GM18870 (cell line): ENCODE results near the gene TATDN2.
"Not testable (repeated sequence)": the region's sequence is repeated elsewhere in the genome, so short reads cannot be mapped to it uniquely, and the experiment has no call there.

Experiments
- ATAC-seq: cut with Tn5 transposase; IDR thresholded peaks from one replicate; pipeline ENCODE4 v1.9.1; 2021; ENCODE audit warnings: moderate library complexity; ENCODE audit not compliant: unreplicated experiment

TATDN2 gene

DNA sequence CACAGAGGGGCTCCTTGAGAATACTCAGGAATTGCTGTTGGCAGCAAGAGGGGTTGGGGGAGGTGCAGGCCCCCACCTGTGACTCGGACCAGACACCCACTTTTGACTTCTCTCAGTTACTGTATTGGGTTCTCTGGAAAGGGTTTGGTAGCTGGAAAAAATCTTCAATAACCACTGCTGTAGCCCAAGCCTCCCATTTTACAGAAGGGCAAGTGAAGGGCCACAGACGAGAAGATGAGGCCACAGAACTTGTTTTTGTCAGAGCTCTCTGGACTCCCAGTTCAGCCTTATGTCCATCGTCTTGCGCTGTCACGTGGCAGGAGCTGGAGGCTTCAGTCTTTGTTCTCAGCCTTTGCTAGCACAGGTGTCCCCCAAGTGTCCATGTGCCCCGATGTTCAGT, 12.7 kb upstream of the TATDN2 start:
- ATAC-seq = no peak

DNA sequence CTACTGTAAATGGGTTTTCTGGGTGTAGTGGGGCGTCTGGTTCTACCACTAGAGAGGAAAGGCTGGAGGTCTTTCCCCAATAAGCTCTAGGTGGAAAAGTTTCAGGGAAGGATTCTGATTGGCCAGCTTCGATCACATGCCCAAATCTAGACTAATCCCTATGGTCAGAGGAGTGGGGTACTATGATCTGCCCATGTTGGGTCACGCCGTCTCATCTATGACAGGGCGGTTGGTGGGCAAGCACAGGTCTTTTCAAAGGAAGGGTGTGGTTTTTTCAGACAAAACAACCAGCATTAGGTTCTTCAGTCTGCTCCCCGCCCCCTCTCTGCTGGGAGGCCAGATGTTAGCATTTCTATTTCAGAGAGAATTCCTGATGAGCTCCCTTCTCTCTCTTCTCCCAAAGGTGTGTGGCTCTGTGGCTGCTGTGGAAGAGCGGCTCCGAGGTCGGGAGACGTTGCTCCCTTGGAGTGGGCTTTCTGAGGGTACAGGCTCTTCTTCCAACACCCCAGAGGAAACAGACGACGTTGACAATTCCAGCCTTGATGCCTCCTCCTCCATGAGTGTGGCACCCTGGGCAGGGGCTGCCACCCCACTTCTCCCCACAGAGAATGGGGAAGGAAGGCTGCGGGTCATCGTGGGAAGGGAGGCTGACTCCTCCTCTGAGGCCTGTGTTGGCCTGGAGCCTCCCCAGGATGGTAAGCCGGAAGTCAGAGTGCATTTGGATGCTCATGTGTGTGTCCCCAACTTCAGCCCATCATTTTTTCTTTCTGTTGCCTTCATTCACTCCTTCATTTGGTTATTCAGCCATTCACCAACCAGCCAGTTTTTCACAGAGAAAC, 9.7 kb upstream of the TATDN2 start:
- no peak for ATAC-seq

DNA sequence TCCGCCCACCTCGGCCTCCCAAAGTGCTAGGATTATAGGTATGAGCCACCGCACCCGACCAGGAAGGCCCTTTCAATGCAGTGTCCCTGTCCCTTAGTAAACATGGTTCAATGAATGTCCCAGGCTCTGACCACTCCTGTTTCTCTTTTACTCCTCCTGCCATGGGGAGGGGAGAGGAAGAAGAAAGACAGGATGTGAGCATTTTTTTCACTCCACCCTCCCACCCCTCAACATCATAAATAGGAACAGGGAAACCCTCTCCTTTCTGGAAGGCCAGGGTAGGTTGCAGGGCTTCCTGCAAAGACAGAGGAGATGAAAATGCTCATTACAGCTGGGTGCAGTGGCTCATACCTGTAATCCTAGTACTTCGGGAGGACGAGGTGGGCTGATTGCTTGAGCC, 7.5 kb upstream of the TATDN2 start:
- no peak for ATAC-seq

GRCh38 chr3:10242182-10243065, 5.8 kb upstream of the TATDN2 start:
- no peak for ATAC-seq

GRCh38 chr3:10244009-10244408, 4.2 kb upstream of the TATDN2 start:
- ATAC-seq = no peak

DNA sequence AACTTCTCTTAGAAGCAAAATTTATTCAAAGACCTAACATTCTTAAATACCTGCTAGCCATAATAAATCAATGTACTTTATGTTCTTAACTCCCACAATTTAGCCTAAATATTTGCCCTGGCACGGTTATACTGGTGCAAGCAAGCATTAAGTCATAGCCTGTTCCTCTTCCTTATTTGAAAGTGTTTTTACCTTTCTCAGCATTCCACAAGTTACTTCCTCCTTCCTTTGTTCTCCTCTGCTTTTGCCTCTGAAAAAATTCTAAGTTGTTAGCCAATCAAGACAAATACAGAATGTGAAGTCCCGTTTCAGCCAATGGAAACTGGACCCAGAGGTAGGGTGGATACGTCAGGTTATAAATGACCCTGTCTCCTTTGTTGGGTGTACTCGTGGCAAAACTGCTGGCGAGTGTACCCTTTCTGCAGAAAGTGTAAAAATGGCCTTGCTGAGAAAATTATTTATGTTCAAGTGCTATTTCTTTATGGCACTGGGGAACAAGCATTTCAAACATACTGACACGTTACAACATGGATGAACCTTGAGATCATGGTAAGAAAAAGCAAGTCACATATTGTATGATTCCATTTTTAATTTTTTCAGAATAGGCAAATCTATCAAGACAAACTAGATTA, 3.1 kb upstream of the TATDN2 start:
- ATAC-seq = no peak

GRCh38 chr3:10247679-10248183, 528 bp upstream of the TATDN2 start:
- ATAC-seq = no peak

DNA sequence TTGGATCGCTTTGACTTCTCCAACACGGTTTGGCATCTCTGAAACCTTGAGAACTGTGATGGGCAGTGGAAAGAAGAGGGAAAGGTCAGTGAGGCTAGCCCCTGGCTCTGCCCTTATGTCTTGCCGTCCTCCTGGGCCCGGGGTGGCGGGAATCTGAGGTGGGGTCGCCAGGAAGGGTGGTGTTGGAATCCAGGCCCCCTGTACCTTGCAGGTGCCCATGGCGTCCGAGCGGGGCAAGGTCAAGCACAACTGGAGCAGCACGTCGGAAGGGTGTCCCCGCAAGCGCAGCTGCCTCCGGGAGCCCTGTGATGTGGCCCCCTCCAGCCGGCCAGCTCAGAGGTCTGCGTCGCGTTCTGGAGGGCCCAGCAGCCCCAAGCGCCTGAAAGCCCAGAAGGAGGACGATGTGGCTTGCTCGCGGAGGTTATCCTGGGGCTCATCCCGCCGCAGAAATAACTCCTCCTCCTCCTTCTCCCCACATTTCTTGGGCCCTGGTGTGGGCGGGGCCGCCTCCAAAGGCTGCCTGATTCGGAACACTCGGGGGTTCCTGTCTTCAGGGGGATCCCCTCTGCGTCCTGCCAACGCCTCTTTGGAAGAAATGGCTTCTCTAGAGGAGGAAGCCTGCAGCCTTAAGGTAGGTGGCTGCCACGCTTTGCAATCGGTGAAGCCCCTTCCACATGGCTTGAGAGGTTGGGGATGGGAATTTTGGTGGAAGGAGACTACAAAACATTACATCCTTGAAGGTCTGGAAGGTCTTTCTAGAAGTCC, 907 bp downstream of the TATDN2 start:
- no peak for ATAC-seq

DNA sequence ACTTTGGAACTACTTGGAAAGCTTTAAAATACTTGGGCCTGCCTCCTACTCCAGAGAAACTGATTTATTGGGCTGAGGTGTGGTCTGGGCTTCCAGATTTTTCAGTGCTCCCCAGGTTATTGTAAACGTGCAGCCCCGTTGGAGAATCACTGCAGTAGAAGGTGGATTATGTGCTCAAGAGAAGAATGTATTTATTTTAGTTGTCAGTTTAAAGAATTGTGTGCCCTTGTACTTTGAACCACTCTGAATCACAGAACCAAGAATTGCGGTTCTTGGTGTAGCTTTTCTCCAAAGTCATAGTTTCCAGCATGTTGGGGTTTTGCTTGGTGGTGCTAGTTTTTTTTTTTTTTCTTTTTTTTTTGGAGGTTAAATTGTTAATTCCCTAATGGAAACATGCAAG, 1.6 kb downstream of the TATDN2 start:
- ATAC-seq = no peak

DNA sequence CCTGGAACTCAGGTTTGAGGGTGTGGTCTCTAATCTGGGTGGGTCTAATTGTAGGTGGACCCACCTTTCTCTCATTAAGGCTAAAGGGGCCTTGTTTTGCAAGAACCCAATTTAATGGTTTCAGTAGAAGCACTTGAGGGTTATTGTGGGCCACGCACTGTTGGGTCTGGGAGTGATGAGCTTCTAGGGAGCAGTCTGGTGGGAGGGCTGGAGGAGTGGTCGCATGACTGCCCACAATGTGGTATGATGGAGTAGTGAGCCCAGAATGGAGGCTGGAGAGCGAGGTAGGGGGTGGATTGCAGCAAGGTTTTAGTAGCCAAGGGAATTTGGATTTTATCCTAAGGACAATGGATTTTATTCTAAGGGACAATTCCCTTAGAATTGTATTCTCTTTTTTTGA, 2.7 kb downstream of the TATDN2 start:
- no peak for ATAC-seq

DNA sequence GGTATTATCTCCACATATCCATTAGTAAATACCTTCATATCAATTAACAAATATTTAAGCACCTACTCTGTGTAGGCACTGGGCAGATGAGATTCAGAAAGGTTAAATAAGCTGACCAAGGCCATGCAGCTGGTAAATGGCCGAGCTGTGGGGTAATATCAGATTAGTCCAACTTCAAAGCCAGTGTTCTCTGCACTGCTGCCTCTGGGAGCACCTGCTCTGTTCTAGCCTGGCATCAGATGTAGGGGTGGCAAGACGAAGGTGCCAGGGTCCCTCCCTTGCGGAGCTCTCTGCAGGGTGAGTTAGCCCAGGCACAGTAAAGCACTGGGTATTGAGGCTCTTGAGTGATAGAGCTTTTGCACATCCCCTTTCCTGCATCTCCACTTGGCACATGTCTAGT, 5.5 kb downstream of the TATDN2 start:
- no peak for ATAC-seq

DNA sequence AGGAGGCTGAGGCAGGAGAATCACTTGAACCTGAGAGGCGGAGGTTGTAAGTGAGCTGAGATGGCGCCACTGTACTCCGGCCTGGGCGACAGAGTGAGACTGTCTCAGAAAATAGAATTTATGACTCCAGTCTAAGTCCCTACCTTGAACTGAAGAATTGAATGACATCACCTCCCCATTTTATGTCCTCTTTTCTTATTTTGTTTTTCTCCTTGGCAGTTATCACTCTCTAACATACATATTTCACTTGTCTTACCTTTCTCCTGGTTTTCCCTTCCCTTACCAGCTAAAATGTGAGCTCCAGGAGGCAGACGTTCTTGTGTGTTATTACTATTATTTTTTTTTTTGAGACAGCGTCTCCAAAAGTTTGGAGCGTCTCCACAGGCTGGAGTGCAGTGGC, 7.6 kb downstream of the TATDN2 start:
- ATAC-seq = no peak

GRCh38 chr3:10259036-10259435, 10.8 kb downstream of the TATDN2 start:
- no peak for ATAC-seq

DNA sequence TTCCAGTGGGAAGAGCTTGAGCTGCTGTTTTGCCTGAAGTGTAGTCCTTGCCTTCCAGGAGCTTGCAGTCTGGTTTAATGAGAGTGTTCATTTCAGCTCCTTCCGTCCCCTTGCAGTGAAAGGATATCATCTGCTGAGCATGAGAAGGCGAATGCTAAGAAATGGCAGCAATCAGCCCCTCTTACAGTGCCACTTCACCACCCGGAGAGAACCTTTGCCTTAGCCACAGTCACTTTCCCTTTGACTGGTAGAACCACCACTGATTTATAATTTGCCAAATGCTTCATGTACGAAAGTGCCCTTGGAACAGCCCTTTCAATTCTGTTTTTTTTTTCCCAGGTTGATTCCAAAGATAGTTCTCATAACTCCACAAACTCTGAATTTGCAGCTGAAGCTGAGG, 11.5 kb downstream of the TATDN2 start:
- ATAC-seq = no peak

GRCh38 chr3:10260211-10260701, 12.0 kb downstream of the TATDN2 start:
- no peak for ATAC-seq

- no peak for ATAC-seq
Observed at GRCh38 chr3:10262027-10262426, 13.8 kb downstream of the TATDN2 start.

DNA sequence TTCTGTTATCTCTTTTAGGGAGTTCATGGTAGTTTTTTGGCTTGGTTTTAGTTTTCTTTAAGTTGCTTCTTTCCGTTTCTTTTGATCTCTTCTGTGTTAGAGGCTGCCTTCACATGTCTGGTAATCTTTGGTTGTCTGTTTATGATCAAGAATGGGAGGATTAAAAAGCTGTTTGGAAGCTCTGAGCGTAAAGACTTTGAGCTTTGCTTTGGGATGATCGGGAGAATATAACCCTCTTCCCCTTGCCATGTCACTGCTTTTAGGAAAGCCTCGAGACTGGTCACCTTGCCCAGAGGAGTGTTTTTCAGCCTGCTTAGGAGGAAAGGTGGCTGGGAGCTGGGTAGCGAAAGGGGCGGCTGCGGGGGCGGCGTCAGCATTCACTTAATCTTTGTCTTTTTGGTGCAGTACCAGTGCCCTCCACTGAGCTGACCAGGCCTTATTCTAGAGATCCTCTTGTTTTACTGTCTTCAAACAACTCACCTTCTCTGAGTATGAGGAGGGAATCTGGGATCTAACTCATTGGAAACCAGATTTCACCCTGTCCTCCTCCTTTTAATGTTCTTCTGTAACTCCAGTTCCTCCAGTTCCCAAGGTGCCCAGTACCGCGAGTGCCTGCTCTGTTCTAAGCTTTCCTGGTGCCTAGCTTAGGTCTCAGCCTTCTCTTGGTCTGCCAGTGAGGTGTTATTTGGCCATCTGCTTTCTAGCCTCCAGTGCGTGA, 15.5 kb downstream of the TATDN2 start:
- ATAC-seq = no peak

- ATAC-seq = no peak
Observed at GRCh38 chr3:10265833-10266232, 17.6 kb downstream of the TATDN2 start.

DNA sequence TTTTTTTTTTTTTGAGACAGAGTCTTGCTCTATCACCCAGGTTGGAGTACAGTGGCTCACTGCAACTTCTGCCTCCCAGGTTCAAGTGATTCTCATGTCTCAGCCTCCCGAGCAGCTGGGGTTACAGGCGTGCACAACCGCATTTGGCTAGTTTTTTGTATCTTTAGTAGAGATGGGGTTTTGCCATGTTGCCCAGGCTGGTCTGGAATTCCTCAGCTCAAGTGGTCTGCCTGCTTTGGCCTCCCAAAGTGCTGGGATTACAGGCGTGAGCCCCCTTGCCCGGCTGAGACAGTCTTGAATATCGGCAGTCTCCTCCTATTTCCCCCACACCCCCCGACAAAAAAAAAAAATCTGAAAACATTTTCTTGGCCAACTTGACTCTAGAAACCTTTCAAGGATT, 18.7 kb downstream of the TATDN2 start:
- ATAC-seq = not testable (repeated sequence)

GRCh38 chr3:10268116-10268515, 19.9 kb downstream of the TATDN2 start:
- no peak for ATAC-seq
